PC-9 (cell line): ENCODE results near the gene ARID3A. TPM values are rescaled to one million over a fixed set of nuclear protein-coding genes. Genes with fewer than 3 reads are reported as not detected.
A peak's percentile ranks its signal among the peaks of the same experiment; 100 is the strongest.

Source experiments
- BruUV-seq: library from RNA; stranded (reverse); fragments of 400-500 nt; replicated peaks from 2 replicates; lab custom pipeline; 2021; lab: Mats Ljungman, UMichigan
- CTCF ChIA-PET: fragments of 300-600 bp; sonication (Branson Sonifier 250); formaldehyde crosslinking; loops from one replicate; lab custom pipeline; 2022; ENCODE audit warnings: antibody characterized with exemption; lab: Charles Lee
- POLR2A ChIA-PET: fragments of 300-600 bp; sonication (Branson Sonifier 250); formaldehyde crosslinking; loops from one replicate; lab custom pipeline; 2022; ENCODE audit warnings: antibody characterized with exemption; ENCODE audit not compliant: unreplicated experiment; lab: Charles Lee
- DNase-seq, 2 experiments: peaks; one replicate each; pipeline versions ENCODE4 v3.0.0 to v3.0.0-alpha.2; 2015 to 2022; ENCODE audit warnings: mixed read lengths in 1 of 2
- H2AFZ ChIP-seq: fragments of 200-600 bp; sonication (generic); 2 replicates; pipeline ENCODE4 v1.8.1; 2017; ENCODE audit warnings: antibody characterized with exemption
- H3F3A ChIP-seq: fragments of 200-600 bp; sonication (generic); 2 replicates; pipeline ENCODE4 v1.8.1; 2017; ENCODE audit warnings: antibody characterized with exemption, mild to moderate bottlenecking, low read depth; ENCODE audit not compliant: insufficient read depth
- H3K27ac ChIP-seq: fragments of 200-600 bp; sonication (generic); 2 replicates; pipeline ENCODE4 v1.6.1; 2016; ENCODE audit warnings: mixed run types
- H3K27me3 ChIP-seq: fragments of 200-600 bp; sonication (generic); 2 replicates; pipeline ENCODE4 v1.6.1; 2016; ENCODE audit warnings: low read depth, mixed run types; ENCODE audit not compliant: insufficient read depth
- H3K36me3 ChIP-seq: fragments of 200-600 bp; sonication (generic); 2 replicates; pipeline ENCODE4 v1.6.1; 2016; ENCODE audit warnings: low read depth, mixed run types
- H3K4me1 ChIP-seq: fragments of 200-600 bp; sonication (generic); replicated peaks from 2 replicates; pipeline ENCODE4 v1.6.1; 2016; ENCODE audit warnings: mixed run types; ENCODE audit not compliant: insufficient read depth
- H3K4me2 ChIP-seq: fragments of 200-600 bp; sonication (generic); 2 replicates; pipeline ENCODE4 v1.6.1; 2017; ENCODE audit warnings: mixed run types
- H3K4me3 ChIP-seq: fragments of 200-600 bp; sonication (generic); 2 replicates; pipeline ENCODE4 v1.6.1; 2016; ENCODE audit warnings: mixed run types
- H3K79me2 ChIP-seq: fragments of 200-600 bp; sonication (generic); 2 replicates; pipeline ENCODE4 v1.6.1; 2017; ENCODE audit warnings: low read depth, mixed run types
- H3K9me2 ChIP-seq: fragments of 200-600 bp; sonication (generic); 2 replicates; pipeline ENCODE4 v1.8.1; 2017; ENCODE audit warnings: mild to moderate bottlenecking; ENCODE audit not compliant: insufficient read depth
- H3K9me3 ChIP-seq: fragments of 200-600 bp; sonication (generic); 2 replicates; pipeline ENCODE4 v1.8.1; 2016; ENCODE audit warnings: low read depth; ENCODE audit not compliant: insufficient read depth
- H4K20me1 ChIP-seq: fragments of 200-600 bp; sonication (generic); 2 replicates; pipeline ENCODE4 v1.8.1; 2017; ENCODE audit not compliant: insufficient read depth
- EZH2 ChIP-seq: fragments of 200-600 bp; sonication (generic); IDR thresholded peaks from 2 replicates; pipeline ENCODE4 v1.8.0; 2017; ENCODE audit warnings: antibody characterized with exemption, low read depth
- intact Hi-C: fragments of 100-400 bp; cut with micrococcal nuclease; formaldehyde crosslinking; loops from one replicate; pipeline ENCODE4 v1.10.0; 2022; ENCODE audit not compliant: unreplicated experiment
- total RNA-seq: library from RNA; stranded (reverse); gene quantifications from 2 replicates; pipeline ENCODE4 v1.2.3, GENCODE V29; 2021
- TF ChIP-seq, protein P1 (sequence below): fragments of 200-600 bp; sonication (generic); conservative IDR thresholded peaks from 2 replicates; pipeline ENCODE4 v1.6.1; 2017; ENCODE audit warnings: mixed run types, antibody characterized with exemption, mild to moderate bottlenecking, moderate library complexity

ARID3A gene
- total RNA-seq, 1 experiment from 2014 or later: 10.7 TPM

DNA sequence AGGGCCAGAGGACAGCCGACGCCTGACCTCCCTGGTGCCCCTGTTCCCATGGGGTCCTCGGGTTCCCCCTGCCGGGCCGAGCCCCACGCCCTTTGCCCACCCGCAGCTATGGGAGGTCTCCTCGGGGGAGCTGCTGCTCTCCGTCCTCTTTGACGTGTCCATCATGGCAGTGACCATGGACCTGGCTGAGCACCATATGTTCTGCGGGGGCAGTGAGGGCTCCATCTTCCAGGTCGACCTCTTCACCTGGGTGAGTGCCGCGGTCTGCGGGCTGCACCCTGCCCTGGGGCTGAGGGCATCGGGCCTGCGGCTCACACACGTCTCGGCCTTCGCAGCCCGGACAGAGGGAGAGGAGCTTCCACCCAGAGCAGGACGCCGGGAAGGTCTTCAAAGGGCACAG, 64.9 kb downstream of the ARID3A start:
- POLR2A ChIA-PET: no interaction called here
- peaks cover 46% of the 10 kb centered on the region; the same call in 1 of the 2 replicates for H3F3A ChIP-seq
- no peak for DNase-seq
- H3K27ac ChIP-seq: no peak overlapping the region
- no peak for TF ChIP-seq EZH2
- TF ChIP-seq, protein P1, sequence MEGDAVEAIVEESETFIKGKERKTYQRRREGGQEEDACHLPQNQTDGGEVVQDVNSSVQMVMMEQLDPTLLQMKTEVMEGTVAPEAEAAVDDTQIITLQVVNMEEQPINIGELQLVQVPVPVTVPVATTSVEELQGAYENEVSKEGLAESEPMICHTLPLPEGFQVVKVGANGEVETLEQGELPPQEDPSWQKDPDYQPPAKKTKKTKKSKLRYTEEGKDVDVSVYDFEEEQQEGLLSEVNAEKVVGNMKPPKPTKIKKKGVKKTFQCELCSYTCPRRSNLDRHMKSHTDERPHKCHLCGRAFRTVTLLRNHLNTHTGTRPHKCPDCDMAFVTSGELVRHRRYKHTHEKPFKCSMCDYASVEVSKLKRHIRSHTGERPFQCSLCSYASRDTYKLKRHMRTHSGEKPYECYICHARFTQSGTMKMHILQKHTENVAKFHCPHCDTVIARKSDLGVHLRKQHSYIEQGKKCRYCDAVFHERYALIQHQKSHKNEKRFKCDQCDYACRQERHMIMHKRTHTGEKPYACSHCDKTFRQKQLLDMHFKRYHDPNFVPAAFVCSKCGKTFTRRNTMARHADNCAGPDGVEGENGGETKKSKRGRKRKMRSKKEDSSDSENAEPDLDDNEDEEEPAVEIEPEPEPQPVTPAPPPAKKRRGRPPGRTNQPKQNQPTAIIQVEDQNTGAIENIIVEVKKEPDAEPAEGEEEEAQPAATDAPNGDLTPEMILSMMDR: no peak
- no peak overlapping the region for H3K4me3 ChIP-seq
- no peaks in the 10 kb centered on the region for H3K79me2 ChIP-seq
- CTCF ChIA-PET: no interaction called here
- H3K4me2 ChIP-seq: no peak overlapping the region
- peaks cover 33% of the 10 kb centered on the region for H4K20me1 ChIP-seq
- no peaks in the 10 kb centered on the region for H3K9me2 ChIP-seq
- no peaks in the 10 kb centered on the region for H3K27me3 ChIP-seq
- no peaks in the 10 kb centered on the region for H3K9me3 ChIP-seq
- no peak overlapping the region for H2AFZ ChIP-seq
- no TSS peak for BruUV-seq
- H3K36me3 ChIP-seq: no peaks in the 10 kb centered on the region
- peaks cover 18% of the 10 kb centered on the region for H3K4me1 ChIP-seq
- intact Hi-C loops: no loop called here

- CTCF ChIA-PET: no interaction called here
- BruUV-seq: no TSS peak
- peaks cover 46% of the 10 kb centered on the region; the same call in 1 of the 2 replicates for H3F3A ChIP-seq
- no peaks in the 10 kb centered on the region for H3K36me3 ChIP-seq
- H3K27ac ChIP-seq: no peak overlapping the region
- no peak overlapping the region for H2AFZ ChIP-seq
- peaks cover 24% of the 10 kb centered on the region for H3K4me1 ChIP-seq
- H3K9me2 ChIP-seq: no peaks in the 10 kb centered on the region
- peak in 1 of 2 experiments; percentile 24 for DNase-seq
- H3K27me3 ChIP-seq: no peaks in the 10 kb centered on the region
- peaks cover 36% of the 10 kb centered on the region for H4K20me1 ChIP-seq
- no peak overlapping the region for H3K4me3 ChIP-seq
- intact Hi-C loops: no loop called here
- H3K79me2 ChIP-seq: no peaks in the 10 kb centered on the region
- H3K4me2 ChIP-seq: no peak overlapping the region
- H3K9me3 ChIP-seq: no peaks in the 10 kb centered on the region
- POLR2A ChIA-PET: no interaction called here
- TF ChIP-seq, protein P1: no peak
- no peak for TF ChIP-seq EZH2
These were observed 65.5 kb downstream of the ARID3A start for GRCh38 chr19:991174-991931.

GRCh38 chr19:991932-992669, 66.3 kb downstream of the ARID3A start:
- no peak overlapping the region for H2AFZ ChIP-seq
- H3K4me1 ChIP-seq: peaks cover 28% of the 10 kb centered on the region
- peaks cover 36% of the 10 kb centered on the region for H4K20me1 ChIP-seq
- CTCF ChIA-PET: no interaction called here
- no peak overlapping the region for H3K27ac ChIP-seq
- no peaks in the 10 kb centered on the region for H3K79me2 ChIP-seq
- TF ChIP-seq, protein P1: no peak
- TF ChIP-seq EZH2: no peak
- peaks cover 50% of the 10 kb centered on the region; the same call in 1 of the 2 replicates for H3F3A ChIP-seq
- H3K9me2 ChIP-seq: no peaks in the 10 kb centered on the region
- intact Hi-C loops: no loop called here
- no peak for DNase-seq
- POLR2A ChIA-PET: no interaction called here
- H3K4me2 ChIP-seq: no peak overlapping the region
- no peaks in the 10 kb centered on the region for H3K36me3 ChIP-seq
- H3K27me3 ChIP-seq: peaks cover 3% of the 10 kb centered on the region; the same call in 1 of the 2 replicates
- no peaks in the 10 kb centered on the region for H3K9me3 ChIP-seq
- no peak overlapping the region for H3K4me3 ChIP-seq
- no TSS peak for BruUV-seq
